GM19238 (cell line): Measurements from ENCODE around the gene VAPB.

Experiments used
- DNase-seq: peaks from one replicate; pipeline ENCODE4 v3.0.0; 2011; ENCODE audit warnings: low spot score; ENCODE audit not compliant: insufficient read length

VAPB gene

DNA sequence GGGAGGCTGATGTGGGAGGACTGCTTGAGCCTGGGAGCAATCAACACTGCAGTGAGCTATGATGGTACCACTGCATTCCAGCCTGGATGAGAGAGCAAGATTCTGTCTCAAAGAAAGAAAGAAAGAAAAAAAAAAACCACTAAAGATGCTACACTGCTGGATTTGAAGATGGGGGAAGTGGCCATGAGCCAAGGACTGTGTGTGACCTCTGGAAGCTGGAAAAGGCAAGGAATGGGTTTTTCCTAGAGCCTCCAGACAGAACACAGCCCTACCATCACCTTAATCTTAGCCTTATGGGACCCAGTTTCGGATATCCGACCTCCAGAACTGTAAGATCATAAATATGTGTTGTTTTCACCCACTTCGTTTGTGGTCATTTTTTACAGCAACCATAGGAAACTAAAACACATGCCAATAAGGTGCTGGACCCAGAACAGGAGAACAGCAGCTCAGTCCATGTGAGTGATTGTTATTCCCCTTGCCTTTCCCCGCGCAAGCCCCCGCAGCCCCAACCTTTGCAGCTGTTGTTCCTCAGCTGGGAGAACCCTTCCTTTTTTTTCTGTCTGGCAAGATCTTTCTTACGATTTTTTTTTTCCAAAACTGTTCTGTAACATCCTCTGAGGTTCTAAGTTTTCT is 11.1 kb upstream of the VAPB start:
- DNase-seq, result no peak

DNA sequence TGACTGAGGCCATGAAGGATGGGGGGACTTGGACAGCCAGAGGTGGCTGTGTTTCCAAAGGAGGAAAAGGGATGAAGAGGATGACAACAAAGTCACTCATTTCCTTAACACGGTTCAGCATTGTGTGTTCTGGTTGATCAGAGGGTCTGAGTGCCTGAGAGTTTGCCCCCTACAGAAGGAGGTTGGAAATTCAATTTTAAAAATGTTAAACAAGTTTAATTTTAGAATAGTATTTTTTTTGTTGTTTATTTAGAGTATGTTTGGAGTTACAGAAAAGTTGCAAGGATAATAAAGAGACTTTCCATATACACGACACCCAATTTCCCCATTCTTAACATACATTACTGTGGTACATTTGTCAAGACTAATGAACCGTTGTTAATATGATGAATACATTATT is 10.3 kb upstream of the VAPB start:
- DNase-seq, result no peak

DNA sequence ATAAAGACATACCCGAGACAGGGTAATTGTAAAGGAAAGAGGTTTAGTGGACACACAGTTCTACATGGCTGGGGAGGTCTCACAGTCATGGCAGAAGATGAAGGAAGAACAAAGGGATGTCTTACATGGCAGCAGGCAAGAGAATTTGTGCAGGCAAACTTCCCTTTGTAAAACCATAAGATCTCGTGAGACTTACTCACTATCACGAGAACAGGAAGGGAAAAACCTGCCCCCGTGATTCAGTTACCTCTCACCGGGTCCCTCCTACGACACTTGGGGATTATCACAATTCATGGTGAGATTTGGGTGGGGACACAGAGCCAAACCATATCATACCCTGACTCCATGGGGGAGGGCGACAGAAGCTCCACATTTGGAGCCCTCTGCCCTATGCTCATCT is 7.4 kb upstream of the VAPB start:
- no peak for DNase-seq

DNA sequence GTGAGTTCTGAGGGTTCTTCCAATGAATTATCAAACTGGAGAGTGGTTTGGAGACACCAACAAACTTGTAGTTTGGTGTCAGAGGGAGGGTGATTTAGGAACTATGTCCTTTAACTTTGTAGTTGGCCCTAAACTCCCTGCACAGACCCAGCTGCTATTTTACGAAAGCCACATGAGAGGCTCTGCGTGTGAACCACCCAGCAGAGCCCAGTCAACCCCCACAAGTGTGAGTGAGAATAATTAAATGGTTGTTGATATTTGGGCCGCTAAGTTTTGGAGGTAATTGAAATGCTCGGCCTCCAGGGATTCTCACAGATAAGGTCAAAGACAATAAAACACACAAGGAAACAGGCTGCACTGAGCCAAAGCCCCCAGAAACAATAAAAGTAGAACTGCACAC is 6.9 kb upstream of the VAPB start:
- no peak for DNase-seq

DNA sequence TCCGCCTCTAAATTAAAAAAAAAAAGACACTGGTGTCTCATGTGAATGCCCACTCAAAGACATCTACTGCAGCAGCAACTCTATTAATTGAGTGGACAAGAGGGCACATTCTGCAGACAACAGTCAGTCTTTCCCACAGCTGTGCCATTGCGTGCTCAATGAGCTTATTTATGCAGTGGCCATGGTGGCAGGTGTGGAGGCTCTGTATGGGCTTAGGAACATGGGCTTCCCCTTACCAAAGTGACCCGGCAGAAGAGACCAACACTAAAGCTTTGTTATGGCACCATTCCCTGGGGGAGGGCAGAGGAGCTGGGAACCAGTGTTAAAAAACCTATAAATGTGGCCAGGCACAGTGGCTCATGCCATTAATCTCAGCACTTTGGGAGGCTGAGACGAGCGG is 4.2 kb upstream of the VAPB start:
- DNase-seq, result no peak

DNA sequence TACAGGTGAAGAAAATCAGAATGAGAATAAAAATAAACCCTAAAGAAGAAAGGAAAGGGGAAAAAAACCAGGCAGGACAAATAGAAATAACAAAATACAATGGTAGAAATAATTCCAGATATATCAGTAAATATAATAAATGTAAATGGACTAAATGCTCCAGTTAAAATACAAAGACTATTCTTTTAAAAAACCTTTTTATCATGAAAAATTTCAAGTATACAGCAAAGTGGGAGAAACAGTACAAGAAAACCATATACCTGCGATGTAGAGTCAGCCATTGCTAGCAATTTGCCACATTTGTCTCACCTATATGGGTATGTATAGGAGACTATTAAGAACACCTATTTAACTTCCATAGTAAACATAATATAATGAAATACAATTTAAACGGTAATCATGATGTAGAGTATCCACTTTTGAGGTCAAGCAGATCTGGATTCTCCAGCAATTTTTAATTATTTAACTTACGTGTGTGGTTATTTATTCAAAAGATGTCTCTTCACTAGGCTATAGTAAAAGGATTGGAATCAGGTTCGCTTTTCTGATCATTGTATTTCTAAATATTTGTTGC is 914 bp upstream of the VAPB start:
- DNase-seq, result no peak

DNA sequence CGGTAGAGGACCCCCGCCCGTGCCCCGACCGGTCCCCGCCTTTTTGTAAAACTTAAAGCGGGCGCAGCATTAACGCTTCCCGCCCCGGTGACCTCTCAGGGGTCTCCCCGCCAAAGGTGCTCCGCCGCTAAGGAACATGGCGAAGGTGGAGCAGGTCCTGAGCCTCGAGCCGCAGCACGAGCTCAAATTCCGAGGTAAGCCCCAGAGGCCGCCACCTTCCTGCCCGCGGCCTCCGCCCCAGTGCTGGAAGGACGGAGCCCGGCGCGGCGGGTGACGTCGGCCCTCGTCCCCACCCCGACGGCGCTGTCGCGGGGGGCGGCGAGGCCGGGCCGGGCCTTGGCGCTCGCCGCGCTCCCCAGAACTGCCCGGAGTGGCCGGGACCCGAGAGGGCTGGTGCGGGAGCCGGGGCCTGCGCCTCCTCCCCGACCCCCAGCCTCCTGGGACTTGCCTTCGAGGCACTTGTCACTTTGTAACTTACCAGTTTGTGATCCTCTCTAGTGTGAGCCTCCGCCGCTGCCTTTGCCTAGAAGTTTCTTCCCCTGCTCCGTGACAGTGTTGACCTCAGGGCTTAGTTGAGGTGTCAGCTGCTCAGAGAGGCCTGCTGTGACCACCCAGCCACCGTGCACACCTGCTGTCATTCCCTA is 417 bp downstream of the VAPB start:
- peak; percentile 13 for DNase-seq

DNA sequence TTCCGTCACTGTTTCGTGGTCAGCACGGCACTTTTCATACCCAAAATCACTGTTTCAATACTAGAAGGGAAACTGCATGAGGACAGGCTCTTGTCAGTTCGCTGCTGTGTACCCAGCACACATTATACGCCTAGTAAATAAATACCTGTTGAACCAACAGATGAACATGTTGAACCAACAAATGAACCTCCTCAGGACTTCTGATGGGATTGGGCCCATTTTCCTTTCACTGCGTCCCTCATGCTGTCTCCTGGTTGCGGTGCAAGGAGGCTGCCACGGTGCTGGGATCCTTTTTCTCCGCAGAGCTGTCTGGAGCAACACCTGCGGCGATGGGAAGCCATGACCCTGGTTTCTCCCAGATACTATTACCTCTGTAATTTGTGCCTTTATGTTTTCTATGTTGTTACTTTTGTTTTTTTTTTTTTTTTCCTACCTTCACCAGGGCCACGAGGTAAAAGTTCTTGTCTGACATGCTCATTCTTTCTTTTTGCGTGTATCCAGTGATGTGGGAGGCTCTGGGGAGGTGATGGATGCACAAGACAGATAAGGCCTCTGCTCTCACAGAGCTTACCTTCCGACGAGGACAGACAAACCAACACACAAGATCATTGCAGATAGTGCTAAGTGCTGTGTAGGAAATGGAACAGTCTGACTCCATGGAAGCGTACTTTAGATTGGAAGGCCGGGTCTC is 1.1 kb downstream of the VAPB start:
- no peak for DNase-seq

DNA sequence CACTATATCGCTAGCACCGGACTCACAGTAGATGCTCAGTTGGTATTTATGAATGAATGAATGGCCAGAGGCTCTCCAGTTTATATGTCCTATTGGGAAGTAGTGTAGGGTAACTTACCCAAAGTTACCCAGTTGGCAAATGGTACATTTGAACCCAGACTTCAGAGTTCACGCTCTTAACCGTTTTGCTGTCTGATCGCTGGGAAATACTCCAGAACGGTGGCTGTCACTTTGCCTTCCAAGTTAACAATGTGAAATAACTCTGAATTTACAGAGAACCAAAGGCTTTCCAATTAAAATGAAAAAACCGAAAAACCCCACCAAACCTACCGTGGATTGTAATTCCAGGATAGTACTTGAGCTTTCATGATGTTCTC is 1.6 kb downstream of the VAPB start:
- no peak for DNase-seq

DNA sequence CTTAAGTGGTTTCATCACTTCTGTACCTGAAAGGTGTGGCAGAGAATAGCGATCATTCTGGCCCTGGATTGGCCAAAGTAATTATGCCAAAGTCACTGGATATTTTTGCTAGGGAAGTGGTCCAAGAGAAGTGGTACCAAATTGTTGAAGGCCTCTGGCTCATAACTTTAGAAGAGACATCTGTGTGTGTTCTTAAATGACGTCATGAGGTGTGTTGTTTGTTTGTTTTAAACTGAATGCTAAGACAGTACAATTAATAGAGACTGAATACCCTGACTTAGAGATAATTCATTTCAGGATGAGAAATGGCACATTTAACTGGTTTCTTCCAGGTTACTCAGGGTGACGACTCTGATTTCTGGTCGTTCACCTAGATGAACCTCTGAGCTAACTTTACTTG is 3.3 kb downstream of the VAPB start:
- no peak for DNase-seq

DNA sequence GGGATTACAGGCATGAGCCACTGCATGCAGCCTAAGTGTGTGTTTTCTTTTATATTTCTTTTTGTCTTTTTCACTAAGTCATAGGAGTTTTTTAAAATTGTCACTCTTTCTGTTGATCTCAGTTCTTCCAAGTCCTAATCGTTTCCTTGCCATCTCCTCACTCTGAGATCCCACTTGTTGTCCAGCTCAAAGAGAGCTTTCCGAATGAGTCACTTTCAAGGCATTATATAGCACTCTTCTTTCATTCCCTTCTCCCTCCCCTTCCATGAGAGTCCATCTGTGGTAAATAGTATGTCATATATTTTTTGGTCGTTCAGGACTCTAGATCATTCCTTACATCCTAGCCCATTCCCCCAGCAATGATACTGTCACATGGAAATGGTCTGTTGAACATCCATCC is 4.3 kb downstream of the VAPB start:
- no peak for DNase-seq

DNA sequence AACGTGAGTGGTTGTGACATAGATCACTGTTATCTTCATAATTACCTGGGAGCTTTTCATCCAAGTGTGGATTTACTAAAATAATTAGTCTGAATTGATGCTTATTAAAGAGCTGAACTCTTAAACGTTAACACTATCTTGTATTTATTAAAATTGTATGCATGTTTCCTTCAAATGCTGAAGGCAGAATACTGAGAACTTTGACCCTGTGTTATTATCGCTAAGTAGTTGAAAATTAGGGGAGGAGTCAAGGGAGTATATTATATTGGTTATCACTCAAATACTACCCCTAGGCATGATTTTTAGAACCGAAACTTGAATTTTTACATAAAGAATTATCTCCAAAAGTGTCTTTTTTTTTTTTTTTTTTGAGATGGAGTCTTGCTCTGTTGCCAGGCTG is 5.8 kb downstream of the VAPB start:
- no peak for DNase-seq

DNA sequence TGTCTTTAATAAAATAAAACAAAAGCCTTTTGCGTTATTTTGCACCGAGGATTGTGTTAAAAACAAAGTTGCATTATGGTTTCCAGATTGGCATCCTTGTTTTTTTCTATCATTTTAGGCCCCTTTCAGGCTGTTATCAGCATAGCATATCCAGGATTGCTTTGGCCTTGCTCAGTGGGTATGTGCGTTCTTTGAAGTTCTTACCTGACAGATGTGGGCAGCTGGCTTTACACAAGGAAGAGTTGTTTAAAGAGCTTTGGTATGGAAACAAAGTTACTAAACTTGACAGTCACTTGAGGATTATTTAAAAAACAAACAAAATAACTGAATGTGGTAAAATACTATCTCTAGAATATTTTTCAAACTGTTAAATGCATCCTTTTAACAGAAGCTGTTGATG is 6.6 kb downstream of the VAPB start:
- DNase-seq, result no peak

DNA sequence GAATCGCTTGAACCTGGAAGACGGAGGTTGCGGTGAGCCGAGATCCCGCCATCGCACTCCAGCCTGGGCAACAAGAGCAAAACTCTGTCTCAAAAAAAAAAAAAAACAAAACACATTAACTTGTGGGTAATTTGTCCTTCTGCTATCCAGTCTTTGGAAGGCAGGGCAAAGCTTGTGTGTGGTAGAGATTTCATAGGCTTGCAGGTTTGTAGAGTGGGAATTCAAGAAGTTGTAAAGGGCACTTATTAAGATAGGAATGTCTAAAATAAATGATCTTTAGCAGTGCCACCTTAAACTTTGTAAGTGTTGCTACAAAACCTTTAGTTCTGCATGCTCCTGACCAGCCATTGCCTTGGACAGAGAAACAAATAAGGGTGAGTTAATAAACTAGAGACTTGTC is 8.4 kb downstream of the VAPB start:
- no peak for DNase-seq

DNA sequence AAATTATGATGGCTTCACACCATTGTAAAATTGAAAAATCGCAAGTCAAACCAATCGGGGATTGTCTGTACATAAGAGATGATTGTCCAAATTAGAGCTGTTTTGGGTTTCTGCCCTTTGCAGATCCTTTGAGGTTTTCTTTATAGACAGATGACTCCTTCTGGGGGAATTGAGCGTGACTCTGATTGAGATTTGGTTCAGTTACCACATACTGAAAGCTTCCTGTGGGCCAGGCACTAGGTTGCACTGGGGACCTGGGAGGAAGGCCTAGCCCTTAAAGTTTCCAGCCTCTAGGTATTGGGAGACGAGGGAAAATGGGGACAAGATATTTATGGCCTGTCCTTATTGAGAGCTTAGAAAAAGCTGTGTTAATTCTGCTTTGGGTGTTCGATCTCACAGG is 9.2 kb downstream of the VAPB start:
- no peak for DNase-seq

DNA sequence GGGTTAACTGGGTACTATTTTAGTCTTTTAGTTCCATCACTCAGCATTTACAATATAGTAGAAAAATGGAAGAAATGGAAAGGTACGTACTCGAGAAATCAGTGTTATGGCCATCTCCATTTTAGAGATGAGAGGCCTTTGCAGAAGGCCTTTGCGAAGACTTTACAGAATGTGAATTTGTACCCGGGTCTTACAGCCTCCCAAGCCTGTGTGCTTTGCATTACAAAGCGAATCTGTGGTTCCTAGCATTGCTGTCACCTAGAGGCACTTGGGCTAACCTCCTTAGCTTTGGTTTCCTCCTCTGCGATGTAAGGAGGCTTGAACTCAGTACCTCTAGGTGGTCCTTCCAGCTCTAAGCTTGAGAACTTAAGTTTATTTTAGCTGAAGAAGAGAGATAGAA is 10.9 kb downstream of the VAPB start:
- no peak for DNase-seq

DNA sequence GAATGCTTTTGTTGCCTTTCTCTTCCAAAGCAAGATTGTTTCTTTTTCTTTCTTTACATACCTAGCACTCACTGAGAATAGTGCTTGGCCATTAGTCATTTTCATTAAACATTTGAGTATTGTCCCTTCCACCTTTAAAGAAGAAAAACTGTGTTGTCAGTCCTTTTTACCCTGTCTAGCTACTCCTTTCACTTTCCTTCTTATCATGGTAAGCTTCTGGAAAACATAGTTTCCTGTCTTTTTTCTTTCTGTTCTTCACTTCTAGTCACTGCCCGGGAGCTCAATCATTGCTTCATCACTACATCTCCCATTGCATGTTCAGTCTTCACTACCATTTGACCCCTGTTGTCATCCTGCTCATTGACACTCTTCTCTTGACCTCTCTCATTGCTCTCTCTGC is 12.1 kb downstream of the VAPB start:
- no peak for DNase-seq

DNA sequence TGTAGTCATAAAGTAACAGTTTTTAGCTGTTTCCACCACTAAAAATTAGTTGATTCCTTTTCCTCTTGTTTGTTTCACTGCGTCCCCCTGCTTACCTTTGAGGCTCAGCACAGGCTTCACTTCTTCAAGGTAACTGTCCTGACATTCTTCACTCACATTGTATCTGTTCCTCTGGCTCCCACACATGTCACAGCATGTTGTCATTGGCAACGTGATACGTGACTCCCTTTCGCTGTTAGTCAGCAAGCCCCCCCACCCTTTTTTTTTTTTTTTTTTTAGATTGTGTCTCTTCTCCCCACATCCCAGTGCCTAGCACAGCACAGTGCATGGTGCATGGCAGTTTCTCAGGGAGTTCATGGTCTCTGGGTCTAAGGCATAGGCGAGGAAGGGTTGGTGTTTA is 13.3 kb downstream of the VAPB start:
- DNase-seq, result no peak

DNA sequence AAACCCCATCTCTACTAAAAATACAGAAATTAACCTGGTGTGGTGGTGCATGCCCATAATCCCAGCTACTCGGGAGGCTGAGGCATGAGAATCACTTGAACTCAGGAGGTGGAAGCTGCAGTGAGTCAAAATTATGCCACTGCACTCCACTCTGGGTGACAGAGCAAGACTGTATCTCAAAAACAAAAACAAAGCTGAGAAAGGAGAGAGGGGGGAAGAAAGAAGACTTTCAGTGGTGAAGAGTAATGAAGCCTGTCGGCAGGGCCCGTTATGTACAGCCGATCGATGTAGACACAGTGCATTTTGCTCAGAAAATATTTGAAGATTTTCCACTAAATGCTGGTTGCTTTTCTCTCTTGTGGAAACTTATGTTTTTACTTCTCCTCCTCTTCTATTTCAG is 13.8 kb downstream of the VAPB start:
- DNase-seq, result no peak

DNA sequence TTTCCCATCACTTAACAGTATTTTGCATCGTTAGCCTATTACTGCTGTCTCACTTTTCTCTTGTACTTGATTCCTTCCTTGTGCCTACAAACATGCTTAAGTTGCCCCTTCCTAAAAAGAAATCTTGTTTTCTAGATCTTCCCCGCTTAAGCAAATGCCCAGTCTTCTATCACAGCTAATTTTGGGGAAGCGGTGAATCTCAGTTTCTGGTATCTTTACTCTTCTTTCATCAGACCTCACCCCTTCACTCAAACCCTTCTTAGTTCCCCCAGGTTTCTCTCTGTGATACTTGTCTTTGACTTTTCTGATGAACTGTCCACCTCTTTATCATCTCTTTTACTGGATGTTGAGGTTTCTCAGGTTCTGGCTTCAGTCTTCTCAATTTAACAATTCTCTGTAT is 14.2 kb downstream of the VAPB start:
- DNase-seq, result no peak

DNA sequence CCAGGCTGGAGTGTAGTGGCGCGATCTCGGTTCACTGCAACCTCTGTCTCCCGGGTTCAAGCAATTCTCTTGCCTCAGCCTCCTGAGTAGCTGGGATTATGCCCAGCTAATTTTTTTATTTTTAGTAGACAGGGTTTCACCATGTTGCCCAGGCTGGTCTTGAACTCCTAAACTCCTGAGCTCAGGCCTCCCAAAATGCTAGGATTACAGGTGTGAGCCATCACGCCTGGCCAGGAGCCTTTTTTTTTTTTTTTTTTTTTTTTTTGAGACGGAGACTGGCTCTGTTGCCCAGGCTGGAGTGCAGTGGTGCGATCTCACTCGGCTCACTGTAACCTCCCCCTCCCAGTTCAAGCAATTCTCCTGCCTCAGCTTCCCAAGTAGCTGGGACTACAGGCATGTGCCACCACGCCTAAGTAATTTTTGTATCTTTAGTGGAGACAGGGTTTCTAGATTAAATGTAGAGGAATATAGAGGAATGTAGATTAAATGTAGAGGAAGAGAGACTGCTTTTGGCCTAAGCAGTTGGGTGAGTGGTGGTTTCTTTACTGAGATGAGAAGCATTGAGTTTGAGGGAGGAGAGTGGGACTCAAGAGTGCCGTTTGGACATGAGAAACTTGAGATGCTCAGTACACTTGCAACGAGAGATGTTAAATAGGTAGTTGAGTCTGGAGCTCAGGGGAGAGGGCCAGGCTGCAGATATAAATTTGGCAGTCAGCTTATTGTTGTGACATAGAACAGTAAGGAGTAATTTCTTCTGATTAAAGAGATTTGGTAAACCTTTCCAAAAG is 16.7 kb downstream of the VAPB start:
- no peak for DNase-seq

DNA sequence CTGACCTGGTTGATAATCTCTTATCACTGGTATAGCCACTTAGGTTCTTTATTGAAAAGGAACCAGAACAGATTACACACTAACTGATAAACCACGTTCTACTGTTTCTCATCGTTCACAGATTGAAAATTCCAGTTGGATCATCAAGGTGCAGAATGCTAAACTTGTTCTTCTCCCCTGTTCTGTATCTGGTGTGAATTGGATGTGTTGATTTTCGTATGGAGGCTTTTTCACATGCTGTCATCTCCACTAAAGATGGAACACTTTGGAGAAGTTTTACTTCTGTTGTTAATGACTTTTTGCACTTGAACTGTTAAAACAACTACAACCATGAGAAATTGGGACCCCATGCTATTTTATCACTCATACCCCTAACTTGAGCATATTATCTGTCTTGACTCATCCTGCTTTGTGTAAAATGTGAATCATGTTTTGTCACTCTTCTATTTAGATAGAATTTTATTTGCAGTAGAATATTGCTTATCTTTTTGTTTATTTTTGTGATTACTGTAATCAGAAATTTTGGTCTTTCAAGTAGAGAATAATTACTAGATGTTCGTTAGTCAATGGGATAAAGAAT is 17.5 kb downstream of the VAPB start:
- no peak for DNase-seq
